HG02571 (cell line): ENCODE results near the gene SLK.

ENCODE experiments used
- ATAC-seq: cut with Tn5 transposase; IDR thresholded peaks from one replicate; pipeline ENCODE4 v1.9.1; 2021; ENCODE audit warnings: mild to moderate bottlenecking, moderate library complexity; ENCODE audit not compliant: unreplicated experiment

Gene SLK

DNA sequence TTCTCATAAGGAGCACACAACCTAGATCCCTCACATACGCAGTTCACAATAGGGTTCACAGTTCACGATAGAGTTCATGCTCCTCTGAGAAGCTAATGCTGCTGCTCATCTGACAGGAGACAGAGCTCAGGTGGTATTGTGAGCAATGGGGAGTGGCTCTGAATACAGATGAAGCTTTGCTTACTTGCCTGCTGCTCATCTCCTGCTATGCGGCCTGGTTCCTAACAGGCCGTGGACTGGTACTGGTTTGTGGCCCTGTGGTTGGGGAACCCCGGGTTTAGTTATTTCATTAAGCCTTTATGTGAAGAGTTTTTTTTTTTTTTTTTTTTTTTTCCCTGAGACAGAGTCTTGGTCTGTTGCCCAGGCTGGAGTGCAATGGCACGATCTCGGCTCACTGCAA, 19.4 kb downstream of the SLK start:
- ATAC-seq = no peak

GRCh38 chr10:103990121-103990520, 23.2 kb downstream of the SLK start:
- no peak for ATAC-seq

GRCh38 chr10:103990531-103990930, 23.6 kb downstream of the SLK start:
- no peak for ATAC-seq

- ATAC-seq = no peak
Observed at GRCh38 chr10:103991393-103992128, 24.6 kb downstream of the SLK start.

DNA sequence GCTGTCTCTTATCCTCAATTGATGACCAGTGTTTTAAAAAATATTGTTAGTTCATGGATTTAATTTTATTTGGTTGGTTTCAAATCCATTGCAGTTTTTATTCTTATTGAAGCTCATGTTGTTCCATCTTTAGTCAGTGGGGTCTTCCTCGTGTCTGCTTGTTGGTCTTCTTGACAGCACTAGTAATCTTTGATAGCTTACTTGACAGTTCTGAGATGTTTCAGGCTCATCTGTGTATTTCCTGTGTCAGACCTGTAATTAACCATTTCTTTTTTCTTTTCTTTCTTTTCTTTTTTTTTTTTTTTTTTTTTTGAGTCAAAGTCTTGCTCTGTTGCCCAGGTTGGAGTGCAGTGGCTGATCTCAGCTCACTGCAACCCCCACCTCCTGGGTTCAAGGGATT, 28.2 kb downstream of the SLK start:
- no peak for ATAC-seq

GRCh38 chr10:103998805-103999204, 31.9 kb downstream of the SLK start:
- ATAC-seq = no peak

- no peak for ATAC-seq
Observed at GRCh38 chr10:104002911-104003310, 36.0 kb downstream of the SLK start.

- no peak for ATAC-seq
Observed at GRCh38 chr10:104005172-104005863, 38.4 kb downstream of the SLK start.

DNA sequence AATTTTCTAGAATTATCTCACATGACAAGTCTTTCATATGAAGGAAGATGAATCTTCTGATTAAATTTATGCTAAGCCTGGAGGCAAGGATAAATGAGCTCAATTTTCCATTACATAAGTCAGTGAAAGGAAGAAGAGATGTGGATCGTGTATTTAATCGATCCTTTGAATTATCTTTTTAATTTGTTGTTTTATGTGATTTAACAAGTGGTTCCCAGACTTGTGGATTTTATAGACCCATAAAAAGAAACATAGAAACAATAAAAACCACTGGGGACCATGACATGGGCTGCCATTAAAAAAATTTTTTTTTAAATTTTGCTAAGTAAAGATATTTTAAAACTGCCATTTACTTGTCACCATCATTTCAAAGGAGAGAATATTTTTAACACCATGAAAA, 45.0 kb downstream of the SLK start:
- no peak for ATAC-seq

DNA sequence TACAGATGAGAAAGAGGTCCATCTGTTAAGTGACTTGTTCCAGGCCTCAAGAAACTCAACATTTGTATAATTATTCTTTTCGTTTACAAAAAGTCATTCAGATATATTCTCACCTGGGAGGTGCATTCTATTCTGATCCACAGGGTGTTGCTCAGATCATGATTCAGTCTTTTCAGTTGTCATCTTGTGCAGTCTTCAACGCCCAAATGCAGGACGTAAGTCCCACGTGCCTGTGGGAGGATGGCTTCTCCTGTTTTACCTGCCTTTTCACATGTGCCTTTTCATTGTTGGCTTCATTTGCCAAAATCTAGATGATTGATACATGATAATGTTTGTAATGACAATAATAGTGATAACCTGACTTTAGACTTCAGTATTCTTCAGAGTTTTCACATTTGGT, 46.5 kb downstream of the SLK start:
- no peak for ATAC-seq

DNA sequence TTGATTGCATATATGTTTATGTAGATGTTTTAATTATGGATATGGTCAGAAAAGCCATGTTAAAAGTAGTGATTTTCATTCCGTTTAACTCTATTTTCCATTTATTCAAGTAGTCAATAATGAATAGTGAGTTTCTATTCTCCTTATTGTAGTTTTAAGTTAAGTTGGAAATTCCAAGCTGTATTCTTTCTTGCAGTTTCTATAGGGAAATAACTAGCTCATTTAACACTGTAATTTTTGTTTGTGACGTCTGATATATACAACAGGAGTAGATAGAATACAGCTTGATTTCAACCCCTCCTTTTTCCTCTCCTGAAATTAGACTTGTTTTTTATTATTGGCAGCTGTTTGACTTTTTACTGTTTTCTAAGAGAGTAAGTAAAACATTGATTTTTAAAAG, 47.2 kb downstream of the SLK start:
- no peak for ATAC-seq

- no peak for ATAC-seq
Observed at GRCh38 chr10:104016661-104017060, 49.7 kb downstream of the SLK start.

- no peak for ATAC-seq
Observed at GRCh38 chr10:104018471-104018870, 51.5 kb downstream of the SLK start.

DNA sequence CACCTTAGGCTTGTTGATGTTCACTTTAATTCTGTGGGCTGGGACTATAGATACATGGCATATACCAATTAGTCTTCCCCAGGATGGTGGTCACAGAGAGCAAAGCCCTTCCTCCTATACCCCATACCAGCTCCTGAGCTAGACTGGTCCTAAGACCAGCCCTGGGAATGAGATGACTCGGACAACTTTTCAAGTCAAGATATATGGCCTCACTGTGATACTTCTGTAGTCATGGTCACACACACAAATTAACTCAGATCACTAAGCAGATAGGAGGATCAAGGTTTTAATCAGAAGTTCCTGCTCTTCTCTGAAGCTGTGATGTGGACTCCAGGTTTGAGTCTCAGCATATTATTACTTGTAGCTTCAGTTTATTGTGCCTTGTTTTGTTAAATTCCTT, 53.1 kb downstream of the SLK start:
- no peak for ATAC-seq

- no peak for ATAC-seq
Observed at GRCh38 chr10:104021246-104021645, 54.3 kb downstream of the SLK start.

GRCh38 chr10:104022026-104022425, 55.1 kb downstream of the SLK start:
- ATAC-seq = no peak

GRCh38 chr10:104025524-104025923, 58.6 kb downstream of the SLK start:
- no peak for ATAC-seq

GRCh38 chr10:104026762-104027161, 59.8 kb downstream of the SLK start:
- ATAC-seq = no peak

GRCh38 chr10:104028146-104028545, 61.2 kb downstream of the SLK start:
- ATAC-seq = no peak

DNA sequence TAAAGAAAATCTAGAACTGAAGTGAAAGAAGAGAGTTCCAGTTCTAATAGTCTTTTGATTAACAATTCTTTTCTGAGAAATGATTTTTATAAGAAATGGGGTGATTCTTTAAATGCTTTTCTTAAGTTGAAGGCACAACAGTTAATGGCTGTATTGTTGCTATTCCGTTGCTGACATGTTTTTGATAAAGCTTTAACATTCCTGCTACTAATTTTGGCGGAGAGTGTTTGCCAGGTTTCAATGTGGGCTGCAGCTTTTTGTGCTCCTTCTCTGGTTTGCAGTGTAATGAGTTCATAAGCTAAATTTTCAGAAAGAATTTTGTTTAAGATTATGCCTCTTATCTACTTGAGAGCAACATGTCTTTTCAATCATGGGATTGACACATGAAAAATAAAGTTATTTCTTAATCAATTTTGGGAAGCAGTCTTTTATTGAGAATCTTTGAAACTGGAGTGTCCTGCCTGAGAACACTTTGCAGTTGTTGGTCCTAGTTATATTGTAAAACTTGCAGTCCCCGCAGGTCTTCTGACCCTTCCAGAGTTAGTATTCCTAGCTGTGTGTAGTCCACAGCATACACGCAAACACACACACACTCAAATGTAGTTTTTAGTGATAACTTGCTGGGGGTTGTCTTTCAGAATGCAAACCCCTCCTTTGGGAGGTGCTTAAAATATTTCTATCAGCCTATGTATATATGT, 62.0 kb downstream of the SLK start:
- no peak for ATAC-seq

DNA sequence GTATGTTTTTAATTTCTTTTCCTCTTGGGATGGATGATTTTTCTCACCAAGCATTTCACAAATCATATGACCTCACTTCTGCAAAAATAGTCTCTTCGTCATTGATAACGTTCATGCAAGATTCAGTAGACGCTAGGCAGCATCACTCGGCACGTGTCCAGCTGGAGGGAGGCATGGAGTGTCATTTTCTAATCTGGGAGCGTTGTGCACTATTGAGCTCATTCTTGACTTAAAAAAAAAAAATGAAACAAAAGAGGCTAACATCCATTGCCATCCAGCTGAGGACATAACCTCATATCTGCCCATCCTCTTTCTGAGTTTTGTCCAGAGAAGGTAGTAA, 62.6 kb downstream of the SLK start:
- ATAC-seq = no peak

- ATAC-seq = no peak
Observed at GRCh38 chr10:104031631-104032030, 64.7 kb downstream of the SLK start.
